ENCODE measurements around the gene ANKLE1. TPM values are rescaled to one million over a fixed set of nuclear protein-coding genes. Genes with fewer than 3 reads are reported as not detected.

ANKLE1 gene
- total RNA-seq, 1 donor from 2014 or later = 9.3 TPM

DNA sequence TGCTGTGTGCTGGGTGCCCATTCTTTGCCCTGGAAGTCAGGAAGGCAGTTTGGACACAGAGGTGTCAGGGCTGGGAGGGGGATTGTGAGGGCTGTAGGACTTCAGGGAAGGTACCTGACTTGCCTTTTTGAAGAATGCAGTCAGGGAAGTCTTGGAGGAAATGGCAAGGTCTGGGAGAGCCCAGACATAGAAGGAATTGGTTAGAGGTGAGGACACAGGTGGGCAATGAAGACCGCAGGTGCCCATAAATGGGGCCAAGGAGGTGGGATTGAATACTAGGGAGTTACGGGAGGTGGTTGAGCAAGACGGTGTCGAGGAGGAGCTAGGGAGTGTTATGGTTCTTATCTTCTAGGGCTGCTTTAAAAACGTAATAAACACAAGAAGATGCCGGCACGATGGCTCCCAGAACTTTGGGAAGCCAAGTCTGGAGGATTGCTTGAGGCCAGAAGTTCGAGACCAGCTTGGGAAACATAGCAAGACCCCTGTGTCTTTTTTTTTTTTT, 26.2 kb downstream of the ANKLE1 start:
- Mint-ChIP-seq H3K9me3 (ENCODE audit: unreplicated experiment) (peaks cover 27% of the 10 kb centered on the region), H3K4me1 (ENCODE audit: low read depth, unreplicated experiment) (peaks cover 30% of the 10 kb centered on the region), H3K27ac (ENCODE audit: unreplicated experiment) (peak overlapping the region; percentile 72), H3K4me3 (ENCODE audit: unreplicated experiment) (peak overlapping the region; percentile 94), H3K27me3 (ENCODE audit: unreplicated experiment) (peaks cover 19% of the 10 kb centered on the region), H3K36me3 (ENCODE audit: unreplicated experiment) (no peaks in the 10 kb centered on the region)
- TF ChIP-seq, protein P1, sequence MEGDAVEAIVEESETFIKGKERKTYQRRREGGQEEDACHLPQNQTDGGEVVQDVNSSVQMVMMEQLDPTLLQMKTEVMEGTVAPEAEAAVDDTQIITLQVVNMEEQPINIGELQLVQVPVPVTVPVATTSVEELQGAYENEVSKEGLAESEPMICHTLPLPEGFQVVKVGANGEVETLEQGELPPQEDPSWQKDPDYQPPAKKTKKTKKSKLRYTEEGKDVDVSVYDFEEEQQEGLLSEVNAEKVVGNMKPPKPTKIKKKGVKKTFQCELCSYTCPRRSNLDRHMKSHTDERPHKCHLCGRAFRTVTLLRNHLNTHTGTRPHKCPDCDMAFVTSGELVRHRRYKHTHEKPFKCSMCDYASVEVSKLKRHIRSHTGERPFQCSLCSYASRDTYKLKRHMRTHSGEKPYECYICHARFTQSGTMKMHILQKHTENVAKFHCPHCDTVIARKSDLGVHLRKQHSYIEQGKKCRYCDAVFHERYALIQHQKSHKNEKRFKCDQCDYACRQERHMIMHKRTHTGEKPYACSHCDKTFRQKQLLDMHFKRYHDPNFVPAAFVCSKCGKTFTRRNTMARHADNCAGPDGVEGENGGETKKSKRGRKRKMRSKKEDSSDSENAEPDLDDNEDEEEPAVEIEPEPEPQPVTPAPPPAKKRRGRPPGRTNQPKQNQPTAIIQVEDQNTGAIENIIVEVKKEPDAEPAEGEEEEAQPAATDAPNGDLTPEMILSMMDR (IDR thresholded peaks at IDR 0.05; ENCODE audit: partially characterized antibody, unreplicated experiment) = no peak
- no peak for DNase-seq

DNA sequence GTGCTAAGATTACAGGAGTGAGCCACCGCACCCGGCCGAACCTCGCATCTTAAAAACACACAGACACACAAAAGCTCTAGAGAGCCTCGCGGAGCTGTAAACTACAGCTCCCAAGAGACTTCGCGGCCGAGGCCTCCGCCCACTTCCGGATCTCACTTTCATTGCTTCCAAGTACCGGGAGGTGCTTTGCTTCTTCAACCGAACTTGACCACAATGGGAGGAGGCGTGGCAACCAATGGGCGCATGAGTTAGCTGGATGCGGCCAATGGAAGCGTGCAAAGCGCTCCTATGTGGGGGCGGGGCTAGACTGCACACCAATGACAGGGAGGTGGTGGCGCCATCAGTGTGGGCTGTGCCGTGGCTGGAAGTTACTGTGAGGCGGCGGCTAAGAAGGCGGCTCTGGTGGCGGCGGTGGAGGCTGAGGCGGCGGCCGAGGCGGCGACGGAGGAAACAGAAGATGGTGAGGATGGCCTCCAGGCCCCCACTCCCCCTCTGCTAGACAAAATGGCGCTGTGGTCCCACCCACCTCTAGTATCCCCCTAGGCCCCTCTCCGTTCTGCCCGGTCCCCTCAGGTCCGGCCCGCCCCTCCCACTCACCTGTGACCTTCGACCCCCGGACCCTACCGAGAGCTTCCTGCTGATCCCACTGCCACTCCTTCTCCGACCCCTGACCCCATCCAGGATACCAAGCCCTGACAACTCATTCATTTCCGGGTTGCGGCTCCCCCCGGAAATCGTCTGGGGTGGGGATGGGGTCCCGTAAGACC, 27.7 kb downstream of the ANKLE1 start, which contains the start of gene DDA1:
TSS of gene DDA1 (plus strand) at position 366 of the 767 bp plus-strand sequence. CDS start at position 458, 92 bp downstream.
- peaks cover 24% of the 10 kb centered on the region for H3K4me1 Mint-ChIP-seq (ENCODE audit: low read depth, unreplicated experiment)
- peak; percentile 97 for DNase-seq
- H3K36me3 Mint-ChIP-seq (ENCODE audit: unreplicated experiment) = no peaks in the 10 kb centered on the region
- peaks cover 19% of the 10 kb centered on the region for H3K27me3 Mint-ChIP-seq (ENCODE audit: unreplicated experiment)
- TF ChIP-seq, protein P1 (IDR thresholded peaks at IDR 0.05; ENCODE audit: partially characterized antibody, unreplicated experiment) = no peak
- H3K27ac Mint-ChIP-seq (ENCODE audit: unreplicated experiment) = peak within 1 kb of the TSS; percentile 94
- H3K4me3 Mint-ChIP-seq (ENCODE audit: unreplicated experiment) = peak within 1 kb of the TSS; percentile 96
- H3K9me3 Mint-ChIP-seq (ENCODE audit: unreplicated experiment) = peaks cover 25% of the 10 kb centered on the region

DNA sequence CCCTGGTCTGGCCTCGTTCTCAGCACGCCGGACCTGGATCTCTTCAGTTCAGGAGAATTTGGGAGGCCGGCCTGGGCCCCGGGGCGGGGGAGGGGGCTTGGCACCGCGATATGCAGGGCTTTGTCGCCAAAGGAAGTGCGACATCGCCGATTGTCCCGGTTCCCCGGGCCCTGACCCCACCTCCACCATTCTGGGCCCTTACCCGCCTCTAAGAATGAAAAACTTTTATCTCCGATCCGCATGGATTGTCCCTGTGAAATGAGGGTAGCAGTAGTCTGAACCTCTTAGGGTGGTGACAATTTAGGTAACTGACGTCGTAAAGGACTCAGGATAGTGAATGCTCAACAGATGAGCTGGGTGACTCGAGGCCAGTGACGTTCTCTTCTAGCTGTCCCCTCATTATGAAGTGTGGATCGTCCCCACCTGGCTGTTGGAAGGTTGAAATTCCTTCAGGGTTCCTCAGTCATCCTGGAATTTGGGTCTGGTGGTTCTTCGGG, 28.3 kb downstream of the ANKLE1 start:
- H3K4me3 Mint-ChIP-seq (ENCODE audit: unreplicated experiment) = peak overlapping the region; percentile 96
- peaks cover 18% of the 10 kb centered on the region for H3K4me1 Mint-ChIP-seq (ENCODE audit: low read depth, unreplicated experiment)
- no peaks in the 10 kb centered on the region for H3K36me3 Mint-ChIP-seq (ENCODE audit: unreplicated experiment)
- peaks cover 16% of the 10 kb centered on the region for H3K27me3 Mint-ChIP-seq (ENCODE audit: unreplicated experiment)
- TF ChIP-seq, protein P1 (IDR thresholded peaks at IDR 0.05; ENCODE audit: partially characterized antibody, unreplicated experiment) = no peak
- H3K9me3 Mint-ChIP-seq (ENCODE audit: unreplicated experiment) = peaks cover 18% of the 10 kb centered on the region
- no peak for DNase-seq
- peak overlapping the region; percentile 94 for H3K27ac Mint-ChIP-seq (ENCODE audit: unreplicated experiment)

DNA sequence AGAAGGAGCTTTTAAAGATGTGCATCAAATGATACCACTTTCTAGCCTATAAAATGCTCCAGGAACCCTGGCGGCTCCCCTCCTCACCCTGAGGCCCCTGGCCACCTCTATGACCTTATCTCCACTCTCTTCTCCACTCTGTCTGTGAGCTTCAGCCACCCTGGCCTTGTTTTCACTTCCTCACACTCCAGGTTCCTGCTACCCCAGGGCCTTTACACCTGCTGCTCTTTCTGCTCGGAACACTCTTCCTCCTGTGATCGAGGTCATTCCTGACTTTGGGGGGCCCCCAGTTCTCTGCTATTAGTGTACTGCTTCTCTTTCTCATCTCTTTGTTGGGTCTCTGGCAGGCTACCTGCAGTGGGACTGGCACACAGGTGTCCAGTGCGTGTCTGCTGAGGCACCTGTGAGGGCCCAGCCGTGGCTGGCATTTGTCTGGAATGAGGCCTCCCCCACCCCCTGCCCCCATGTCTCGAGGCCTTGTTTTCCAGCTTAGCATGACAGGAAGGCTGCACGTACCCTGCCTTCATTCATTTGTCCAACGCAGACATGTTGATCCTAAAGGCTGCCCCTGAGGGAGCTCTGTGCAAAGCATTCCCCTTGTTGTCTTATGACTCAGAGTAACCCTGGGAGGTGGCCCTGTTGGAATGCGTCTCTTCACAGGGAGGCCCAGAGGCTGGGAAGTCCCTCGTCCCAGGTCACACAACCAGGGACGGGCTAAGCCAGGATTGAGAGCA, 29.9 kb downstream of the ANKLE1 start:
- peak overlapping the region; percentile 23 for H3K27ac Mint-ChIP-seq (ENCODE audit: unreplicated experiment)
- peak overlapping the region; percentile 58 for H3K4me3 Mint-ChIP-seq (ENCODE audit: unreplicated experiment)
- no peak for DNase-seq

More for the DNA sequence above, 29.9 kb downstream of the ANKLE1 start:
- TF ChIP-seq, protein P1 (IDR thresholded peaks at IDR 0.05; ENCODE audit: partially characterized antibody, unreplicated experiment) = no peak
- peaks cover 7% of the 10 kb centered on the region for H3K27me3 Mint-ChIP-seq (ENCODE audit: unreplicated experiment)
- peaks cover 6% of the 10 kb centered on the region for H3K9me3 Mint-ChIP-seq (ENCODE audit: unreplicated experiment)
- no peaks in the 10 kb centered on the region for H3K36me3 Mint-ChIP-seq (ENCODE audit: unreplicated experiment)
- H3K4me1 Mint-ChIP-seq (ENCODE audit: low read depth, unreplicated experiment) = peaks cover 14% of the 10 kb centered on the region
